ENCODE measurements around the gene ZNF726.
"Not testable (repeated sequence)": the region's sequence is repeated elsewhere in the genome, so short reads cannot be mapped to it uniquely, and the experiment has no call there.

The ZNF726 gene

GRCh38 chr19:23946569-23946968, 31.9 kb downstream of the ZNF726 start:
- DNase-seq (ENCODE audit: low spot score) = no peak

DNA sequence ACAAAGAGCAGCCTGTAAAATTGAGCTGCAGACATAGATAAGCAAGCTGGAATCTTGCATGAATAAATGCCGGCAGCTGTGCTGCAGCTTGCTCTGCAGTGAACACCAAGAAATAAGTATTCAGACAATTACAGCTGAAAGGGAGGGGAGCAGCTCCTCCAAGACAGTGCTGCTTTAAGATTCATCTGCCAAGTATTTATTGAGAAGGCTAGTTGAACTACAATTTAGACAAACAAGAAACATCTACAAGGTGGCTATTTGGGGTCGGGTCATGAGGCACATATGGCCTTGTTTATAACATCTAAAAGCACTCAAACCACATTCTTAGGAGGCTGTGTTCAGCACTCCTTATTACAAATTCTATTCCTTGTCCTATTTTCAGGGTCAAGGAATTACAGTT, 34.9 kb downstream of the ZNF726 start:
- no peak for DNase-seq (ENCODE audit: low spot score)

DNA sequence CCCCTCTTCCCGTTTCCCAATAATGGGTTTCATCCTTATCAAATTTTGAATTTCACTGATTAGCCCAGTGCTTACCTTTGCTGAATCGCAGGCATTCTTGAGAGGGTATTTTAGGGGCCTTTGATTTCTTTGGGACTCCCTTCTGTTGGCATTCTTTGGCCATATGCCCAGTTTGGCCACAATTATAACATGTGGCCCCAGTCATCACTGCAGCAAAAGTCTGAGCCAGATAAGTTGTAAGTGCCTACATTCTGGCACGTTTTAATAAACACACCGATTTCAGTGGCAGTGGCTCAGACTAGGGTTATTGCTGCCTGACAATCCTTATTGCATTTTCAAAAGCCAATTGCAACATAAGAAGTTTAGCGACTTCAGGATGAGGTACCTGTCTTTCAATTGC, 41.4 kb downstream of the ZNF726 start:
- DNase-seq (ENCODE audit: low spot score) = no peak

DNA sequence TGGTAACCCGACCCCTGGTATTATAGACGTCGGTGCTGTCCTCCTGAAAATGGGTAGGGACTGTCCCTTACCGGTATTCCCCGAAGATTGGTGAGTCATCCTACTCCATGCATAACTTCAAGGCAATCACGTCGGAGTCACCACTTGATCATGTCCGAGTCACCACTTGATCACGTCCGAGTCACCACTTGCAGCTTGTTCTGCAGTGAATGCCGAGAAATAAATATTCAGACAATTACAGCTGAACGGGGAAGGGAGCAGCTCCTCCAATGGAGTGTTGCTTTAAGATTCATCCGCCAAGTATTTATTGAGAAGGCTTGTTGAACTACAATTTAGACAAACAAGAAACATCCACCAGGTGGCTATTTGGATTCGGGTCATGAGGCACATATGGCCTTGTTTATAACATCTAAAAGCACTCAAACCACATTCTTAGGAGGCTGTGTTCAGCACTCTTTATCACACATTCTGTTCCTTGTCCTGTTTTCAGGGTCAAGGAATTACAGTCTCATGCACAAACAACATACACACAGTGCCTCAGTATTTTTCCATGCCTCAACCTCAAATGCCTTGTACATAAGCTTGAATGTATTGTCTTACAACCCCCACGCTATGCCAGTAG, 43.1 kb downstream of the ZNF726 start:
- no peak for DNase-seq (ENCODE audit: low spot score)

- not testable (repeated sequence) for DNase-seq (ENCODE audit: low spot score)
Observed at GRCh38 chr19:23963396-23963795, 48.7 kb downstream of the ZNF726 start.

GRCh38 chr19:23963881-23964280, 49.2 kb downstream of the ZNF726 start:
- DNase-seq (ENCODE audit: low spot score) = not testable (repeated sequence)

- DNase-seq (ENCODE audit: low spot score) = not testable (repeated sequence)
Observed at GRCh38 chr19:23964334-23964733, 49.6 kb downstream of the ZNF726 start.

GRCh38 chr19:23969630-23970029, 54.9 kb downstream of the ZNF726 start:
- DNase-seq (ENCODE audit: low spot score) = no peak

GRCh38 chr19:23971598-23971997, 56.9 kb downstream of the ZNF726 start:
- no peak for DNase-seq (ENCODE audit: low spot score)

DNA sequence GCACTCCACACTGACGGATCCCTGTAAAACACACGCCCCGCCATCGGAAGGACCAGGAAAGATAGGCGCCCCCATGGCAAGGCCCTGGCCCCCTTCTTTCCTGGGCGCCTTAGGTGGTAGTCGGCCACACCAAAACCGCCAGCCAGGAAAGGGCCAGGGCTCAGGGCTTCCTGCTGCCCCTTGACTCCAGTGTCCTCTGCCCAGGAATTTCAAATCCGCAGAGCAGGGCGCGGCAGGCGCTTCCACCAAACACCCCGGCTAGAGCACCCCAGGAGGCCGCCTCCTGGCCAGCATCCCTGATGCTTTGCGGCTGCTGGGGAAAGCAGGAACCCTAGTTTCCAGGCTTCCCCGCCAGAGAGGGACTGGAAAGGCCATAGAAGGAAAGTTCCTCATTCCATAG, 57.5 kb downstream of the ZNF726 start:
- no peak for DNase-seq (ENCODE audit: low spot score)

- DNase-seq (ENCODE audit: low spot score) = no peak
Observed at GRCh38 chr19:23974941-23975340, 60.3 kb downstream of the ZNF726 start.

GRCh38 chr19:23976631-23977030, 61.9 kb downstream of the ZNF726 start:
- not testable (repeated sequence) for DNase-seq (ENCODE audit: low spot score)

DNA sequence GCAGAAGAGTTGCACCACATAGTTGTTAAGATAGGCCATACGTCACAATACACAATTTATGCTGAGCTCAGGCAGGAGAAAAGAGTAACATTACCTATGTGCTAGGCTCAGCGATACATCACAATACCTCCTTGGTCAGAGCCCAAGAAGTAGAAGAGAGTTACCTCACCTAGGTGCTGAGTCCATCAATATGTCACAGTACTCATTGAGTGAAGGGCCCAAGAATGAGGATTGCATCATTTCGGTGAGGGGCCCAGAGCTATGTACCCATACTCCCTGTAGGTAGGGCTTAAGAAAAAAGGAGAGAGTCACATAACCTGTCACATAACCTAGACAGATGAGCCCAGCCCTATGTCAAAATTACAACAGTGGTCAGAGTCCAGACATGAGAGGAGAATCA, 62.6 kb downstream of the ZNF726 start:
- not testable (repeated sequence) for DNase-seq (ENCODE audit: low spot score)

DNA sequence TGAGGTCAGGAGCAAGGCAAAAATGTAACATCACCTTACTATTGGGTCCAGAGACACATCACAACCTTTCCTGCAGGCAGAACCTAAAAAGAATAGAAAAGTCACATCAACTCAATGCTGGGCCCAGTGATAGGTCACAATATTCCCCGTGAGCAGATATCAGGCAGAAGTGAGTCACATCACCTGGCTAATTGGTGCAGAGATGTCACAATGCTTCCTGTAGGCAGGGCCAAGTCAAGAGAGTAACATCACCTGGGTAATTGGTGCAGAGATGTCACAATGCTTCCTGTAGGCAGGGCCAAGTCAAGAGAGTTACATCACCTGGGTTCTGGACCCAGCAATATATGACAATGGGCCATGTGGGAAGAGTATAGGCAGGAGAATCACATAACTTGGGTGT, 63.4 kb downstream of the ZNF726 start:
- no peak for DNase-seq (ENCODE audit: low spot score)

DNA sequence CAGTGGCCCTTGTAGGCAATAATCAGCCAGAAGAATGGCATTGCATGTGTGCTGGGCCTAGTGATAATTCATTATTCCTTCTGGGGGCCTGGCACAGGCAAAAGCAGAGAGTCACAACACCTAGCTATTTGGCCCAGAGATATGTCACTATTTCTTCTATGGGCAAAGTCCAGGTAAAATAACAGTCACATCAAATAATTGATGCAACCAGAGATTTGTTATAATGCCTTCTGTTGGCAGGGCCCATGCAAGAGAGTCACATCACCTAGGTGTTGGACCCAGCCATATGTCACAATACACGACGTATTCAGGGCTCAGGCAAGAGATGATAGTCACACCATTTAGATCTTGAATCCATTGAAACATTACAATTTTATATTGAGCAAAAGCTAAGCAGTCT, 66.1 kb downstream of the ZNF726 start:
- DNase-seq (ENCODE audit: low spot score) = no peak

DNA sequence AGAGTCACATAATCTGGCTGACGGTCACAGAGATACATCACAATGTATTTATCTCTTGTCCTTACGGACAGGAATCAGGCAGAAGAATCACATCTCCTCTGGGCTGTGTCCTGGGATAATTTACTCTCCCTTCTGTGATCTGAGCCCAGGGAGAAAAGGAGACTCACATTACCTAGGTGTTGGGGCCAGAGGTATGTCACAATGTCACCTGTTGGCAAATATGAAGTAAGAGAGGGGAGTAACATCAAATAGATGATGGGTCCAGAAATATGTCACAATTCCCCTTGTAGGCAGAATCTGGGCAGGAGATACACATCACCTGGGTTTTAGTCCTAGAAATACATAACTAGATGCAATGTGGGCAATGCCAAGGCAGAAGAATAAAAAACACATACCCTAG, 67.2 kb downstream of the ZNF726 start:
- DNase-seq (ENCODE audit: low spot score) = no peak

- no peak for DNase-seq (ENCODE audit: low spot score)
Observed at GRCh38 chr19:23983406-23983805, 68.7 kb downstream of the ZNF726 start.

Data from COLO829 (cell line).